AG10803 (cell line): Measurements from ENCODE around the gene FMO5.
A peak's percentile ranks its signal among the peaks of the same experiment; 100 is the strongest.

ENCODE experiments used
- DNase-seq: peaks from one replicate; pipeline ENCODE4 v3.0.0; 2010; ENCODE audit warnings: low read depth
- H3K4me3 ChIP-seq: 2 replicates; pipeline ENCODE4 v1.5.1; 2011; ENCODE audit warnings: mild to moderate bottlenecking, low read length, control low read depth
- CTCF ChIP-seq: conservative IDR thresholded peaks from 2 replicates; pipeline ENCODE4 v1.5.1; 2011; ENCODE audit warnings: mild to moderate bottlenecking, low read length, control low read depth, inconsistent platforms

FMO5 gene

GRCh38 chr1:147172168-147173016, 52.7 kb downstream of the FMO5 start, which contains the start of gene PRKAB2:
TSS of gene PRKAB2 (minus strand) at chr1:147172470. CDS start at chr1:147172144, 326 bp downstream.
- TF ChIP-seq CTCF: peak; percentile 53
- peak; percentile 98 for DNase-seq

GRCh38 chr1:147171399-147172167, 53.6 kb downstream of the FMO5 start:
- H3K4me3 ChIP-seq: peak overlapping the region; percentile 95
- TF ChIP-seq CTCF: peak; percentile 7; the same call in 1 of the 2 replicates
- DNase-seq: peak; percentile 19

More at GRCh38 chr1:147172168-147173016, 52.7 kb downstream of the FMO5 start, which contains the start of gene PRKAB2:
- peak within 1 kb of the TSS; percentile 95 for H3K4me3 ChIP-seq

- DNase-seq: no peak
- TF ChIP-seq CTCF: no peak
- peak overlapping the region; percentile 95 for H3K4me3 ChIP-seq
Observed at GRCh38 chr1:147169840-147170674, 55.1 kb downstream of the FMO5 start.

- no peak overlapping the region for H3K4me3 ChIP-seq
- DNase-seq: no peak
- no peak for TF ChIP-seq CTCF
Observed at GRCh38 chr1:147169171-147169570, 56.0 kb downstream of the FMO5 start.

DNA sequence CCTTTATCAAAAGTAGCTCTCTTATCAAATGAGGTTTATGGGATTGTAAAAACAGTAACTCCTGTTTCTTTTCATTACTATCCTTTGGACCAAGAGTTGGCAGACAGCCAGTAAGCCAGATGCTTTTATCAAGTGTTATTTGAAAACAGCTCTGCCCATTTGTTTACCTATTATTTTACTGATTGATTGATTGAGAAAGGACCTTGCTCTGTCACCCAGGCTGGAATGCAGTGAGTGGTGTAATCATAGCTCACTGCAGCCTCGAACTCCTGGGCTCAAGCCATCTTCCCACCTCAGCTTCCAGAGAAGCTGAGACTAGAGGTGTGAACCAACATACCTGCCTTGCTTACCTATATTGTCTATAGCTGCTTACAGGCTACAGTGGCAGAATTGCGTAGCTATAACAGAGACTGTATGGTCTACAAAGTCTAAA, 56.5 kb downstream of the FMO5 start:
- H3K4me3 ChIP-seq: no peak overlapping the region; the same call in 1 of the 2 replicates
- peak; percentile 39 for DNase-seq
- TF ChIP-seq CTCF: no peak

GRCh38 chr1:147167365-147167764, 57.8 kb downstream of the FMO5 start:
- no peak overlapping the region for H3K4me3 ChIP-seq
- peak; percentile 97 for DNase-seq
- no peak for TF ChIP-seq CTCF
